H7 (cell line): ENCODE results near the gene SMOC1. TPM values are rescaled to one million over a fixed set of nuclear protein-coding genes. Genes with fewer than 3 reads are reported as not detected.

Experiments
- DNase-seq: peaks from one replicate; pipeline ENCODE4 v3.0.0; 2012
- H3K27me3 ChIP-seq: 2 replicates; pipeline ENCODE4 v1.6.0; 2011; ENCODE audit warnings: mild to moderate bottlenecking, low read length; ENCODE audit not compliant: control insufficient read depth, insufficient read depth
- H3K36me3 ChIP-seq: replicated peaks from 2 replicates; pipeline ENCODE4 v1.5.1; 2011; ENCODE audit warnings: low read length; ENCODE audit not compliant: control insufficient read depth, insufficient read depth
- H3K4me3 ChIP-seq: 2 replicates; pipeline ENCODE4 v1.5.1; 2011; ENCODE audit warnings: low read depth, mild to moderate bottlenecking, control low read depth, low read length, moderate library complexity; ENCODE audit not compliant: insufficient read depth
- total RNA-seq: library from RNA; depleted of rRNA; stranded (reverse); fragments of >200 nt; shearing (Covaris generic); gene quantifications from 2 replicates; pipeline ENCODE4 v1.2.3, GENCODE V29; 2014

Gene SMOC1
- total RNA-seq, 1 experiment from 2014 or later: 0.14 TPM

DNA sequence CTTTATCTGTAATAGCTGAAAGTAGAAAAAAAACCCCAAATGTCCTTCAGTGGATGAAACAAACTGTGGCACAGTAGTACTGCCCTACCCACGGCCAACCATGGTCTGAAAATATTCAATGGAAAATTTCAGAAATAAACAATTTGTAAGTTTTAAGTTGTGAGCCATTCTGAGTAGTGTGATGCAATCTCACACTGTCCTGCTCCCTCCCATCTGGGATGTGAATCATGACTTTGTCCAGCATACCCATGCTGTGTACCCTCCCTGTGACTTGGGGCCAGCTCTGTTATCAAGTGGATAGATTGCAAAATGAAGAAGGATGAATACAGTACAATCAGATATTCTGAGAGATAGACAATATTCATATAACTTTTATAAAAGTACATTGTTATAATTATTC is 106.2 kb downstream of the SMOC1 start:
- H3K4me3 ChIP-seq: no peak overlapping the region
- DNase-seq: no peak
- no peaks in the 10 kb centered on the region for H3K36me3 ChIP-seq
- H3K27me3 ChIP-seq: no peaks in the 10 kb centered on the region

DNA sequence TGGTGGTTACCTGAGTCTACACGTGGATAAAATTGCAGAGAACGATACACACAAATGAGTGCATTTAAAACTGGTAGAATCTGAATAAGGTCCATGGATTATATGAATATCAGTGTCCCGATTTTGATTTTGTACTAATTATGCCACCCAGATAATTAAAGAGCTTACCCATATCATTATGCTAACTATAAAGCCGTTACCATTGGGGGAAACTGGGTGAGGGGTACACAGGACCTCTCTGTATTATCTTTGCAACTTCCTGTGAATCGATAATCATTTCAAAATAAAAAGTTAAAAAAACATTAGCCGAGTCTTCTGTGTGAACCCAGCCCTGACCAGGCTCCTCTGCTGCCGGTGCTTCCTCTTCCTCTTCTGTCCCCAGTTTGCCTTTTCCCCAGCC is 107.1 kb downstream of the SMOC1 start:
- no peaks in the 10 kb centered on the region for H3K36me3 ChIP-seq
- H3K27me3 ChIP-seq: no peaks in the 10 kb centered on the region
- no peak for DNase-seq
- H3K4me3 ChIP-seq: no peak overlapping the region

DNA sequence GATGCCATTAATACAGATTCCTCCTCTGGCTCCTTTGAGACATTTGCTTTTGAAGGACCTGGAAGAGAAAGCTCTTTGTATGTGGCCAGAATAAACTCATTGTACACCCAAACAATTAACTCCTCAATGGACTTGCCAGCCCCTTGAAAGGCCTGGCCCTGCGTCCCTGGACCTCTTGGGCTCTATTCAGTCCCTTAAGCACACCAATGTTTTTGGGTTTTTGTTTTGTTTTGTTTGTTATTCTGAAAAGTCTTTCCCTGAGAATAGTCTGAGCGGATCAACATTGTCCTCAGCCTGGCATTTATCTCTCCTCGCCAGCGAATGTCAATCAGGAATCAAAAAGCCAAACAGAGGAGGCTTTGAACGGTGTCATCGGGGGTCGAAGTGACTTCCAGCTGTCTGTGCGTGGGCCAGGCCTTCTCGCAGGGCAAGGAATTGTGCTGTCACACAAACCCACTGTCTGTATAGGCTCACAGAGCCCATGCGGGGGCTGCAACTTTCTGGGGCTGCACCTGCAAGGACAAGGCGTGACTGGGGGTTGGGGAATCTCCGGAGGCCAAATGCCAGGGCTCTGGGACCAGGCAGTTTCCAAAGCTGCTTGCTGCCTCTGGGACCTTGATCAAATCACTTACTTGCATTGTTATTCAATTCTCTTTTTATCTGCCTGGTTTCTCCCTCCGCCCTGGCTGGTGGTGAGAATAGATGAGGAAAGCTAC is 108.3 kb downstream of the SMOC1 start:
- Histone ChIP-seq H3K4me3 (no peak overlapping the region), H3K27me3 (no peaks in the 10 kb centered on the region), H3K36me3 (no peaks in the 10 kb centered on the region)
- peak; percentile 51 for DNase-seq

DNA sequence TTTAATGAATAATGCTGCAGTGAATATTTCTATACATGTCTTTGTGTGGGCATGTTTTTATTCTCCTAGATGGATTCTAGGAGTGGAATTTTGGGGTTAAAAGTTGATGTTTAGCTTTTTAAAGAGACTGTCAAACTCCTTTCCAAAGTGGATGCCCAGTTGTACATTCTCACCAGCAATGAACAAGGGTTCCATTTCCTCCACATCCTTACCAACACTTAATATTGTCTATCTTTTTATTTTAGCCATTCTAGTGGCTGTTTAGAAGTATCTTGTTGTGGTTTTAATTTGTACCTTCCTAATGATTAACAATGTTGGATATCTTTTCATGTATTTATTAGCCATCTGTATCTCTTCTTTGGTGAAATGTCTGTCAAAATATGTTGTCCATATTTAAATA is 109.8 kb downstream of the SMOC1 start:
- H3K36me3 ChIP-seq: no peaks in the 10 kb centered on the region
- H3K4me3 ChIP-seq: no peak overlapping the region
- DNase-seq: no peak
- no peaks in the 10 kb centered on the region for H3K27me3 ChIP-seq

DNA sequence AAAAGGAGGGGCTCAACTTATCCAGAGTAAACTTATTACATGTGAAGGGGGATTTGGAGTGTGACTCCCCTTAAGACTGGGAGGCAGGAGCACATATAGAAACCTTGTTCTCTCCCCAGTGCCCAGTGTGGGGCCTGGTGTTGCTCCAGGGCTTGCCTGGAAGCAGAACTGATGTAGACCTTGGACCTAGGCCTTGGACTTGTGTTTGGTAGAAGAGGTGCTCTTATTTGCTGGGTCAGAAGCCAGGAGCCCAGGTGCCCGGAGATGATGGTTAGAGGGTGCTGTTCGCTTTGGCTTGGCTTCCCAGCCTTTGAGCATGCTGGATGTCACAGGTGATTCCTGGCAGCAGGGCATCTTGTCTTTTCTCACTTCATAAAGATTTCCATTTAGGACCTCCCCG is 110.4 kb downstream of the SMOC1 start:
- no peak overlapping the region for H3K4me3 ChIP-seq
- H3K27me3 ChIP-seq: no peaks in the 10 kb centered on the region
- no peak for DNase-seq
- H3K36me3 ChIP-seq: no peaks in the 10 kb centered on the region

DNA sequence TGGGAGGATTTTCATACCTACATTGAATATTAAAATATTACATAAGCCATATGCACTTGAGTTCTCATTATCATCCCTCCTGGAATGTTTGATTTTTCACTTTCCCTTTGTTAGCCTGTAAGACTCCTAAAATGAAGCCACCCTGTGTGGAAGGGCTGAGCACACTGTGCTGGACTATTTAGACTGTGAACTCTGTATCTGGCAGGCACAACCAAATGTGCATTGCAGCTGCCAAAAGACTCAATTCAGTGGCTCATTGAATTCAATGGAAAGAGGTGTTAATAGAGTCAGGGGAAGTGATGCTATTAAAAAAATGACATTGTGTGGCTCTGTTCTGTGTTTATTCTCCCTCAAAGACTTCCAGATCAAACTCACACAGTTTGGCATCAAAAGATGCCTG is 111.1 kb downstream of the SMOC1 start:
- H3K27me3 ChIP-seq: no peaks in the 10 kb centered on the region
- H3K4me3 ChIP-seq: no peak overlapping the region
- no peak for DNase-seq
- no peaks in the 10 kb centered on the region for H3K36me3 ChIP-seq

DNA sequence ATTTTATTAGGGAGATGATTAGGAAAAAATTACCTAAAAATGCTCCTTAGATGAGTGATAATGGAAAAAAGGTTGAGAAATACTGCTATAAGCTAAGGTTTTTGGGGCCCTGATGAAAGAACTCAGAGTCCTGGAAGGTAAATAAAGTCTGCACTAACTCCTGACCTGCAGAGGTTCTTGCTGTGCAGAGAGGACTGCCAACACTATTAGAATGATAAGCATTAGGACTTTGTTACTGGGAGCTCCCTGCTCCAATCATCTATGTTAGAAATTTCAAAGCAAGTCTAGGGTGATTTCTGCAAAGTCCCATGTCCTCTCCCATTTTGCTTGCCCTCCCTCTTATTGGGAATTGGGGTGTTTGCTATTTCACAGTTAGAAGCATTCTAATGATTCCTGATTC is 112.2 kb downstream of the SMOC1 start:
- no peak for DNase-seq
- Histone ChIP-seq H3K36me3 (no peaks in the 10 kb centered on the region), H3K4me3 (no peak overlapping the region), H3K27me3 (no peaks in the 10 kb centered on the region)

DNA sequence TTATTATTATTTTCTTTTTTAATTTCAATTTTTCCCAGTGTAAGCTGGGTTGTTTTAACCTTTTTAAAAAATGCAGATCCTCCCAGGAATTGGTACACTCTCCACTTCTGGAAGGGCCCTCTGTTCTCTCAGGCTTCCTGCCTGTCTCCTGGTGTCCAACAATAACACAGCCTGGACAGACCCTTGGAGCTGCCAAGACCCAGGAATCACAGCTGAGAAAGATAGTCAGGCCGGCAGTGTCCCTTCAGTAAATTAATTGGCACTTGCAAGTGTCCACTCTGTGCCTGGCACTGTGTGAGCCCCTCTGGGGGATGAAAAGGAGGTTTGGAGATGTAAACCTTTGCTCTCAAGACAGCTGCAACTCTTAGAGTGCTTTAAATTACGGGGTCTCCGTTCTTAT is 113.3 kb downstream of the SMOC1 start:
- Histone ChIP-seq H3K27me3 (no peaks in the 10 kb centered on the region), H3K36me3 (no peaks in the 10 kb centered on the region), H3K4me3 (no peak overlapping the region)
- DNase-seq: no peak

DNA sequence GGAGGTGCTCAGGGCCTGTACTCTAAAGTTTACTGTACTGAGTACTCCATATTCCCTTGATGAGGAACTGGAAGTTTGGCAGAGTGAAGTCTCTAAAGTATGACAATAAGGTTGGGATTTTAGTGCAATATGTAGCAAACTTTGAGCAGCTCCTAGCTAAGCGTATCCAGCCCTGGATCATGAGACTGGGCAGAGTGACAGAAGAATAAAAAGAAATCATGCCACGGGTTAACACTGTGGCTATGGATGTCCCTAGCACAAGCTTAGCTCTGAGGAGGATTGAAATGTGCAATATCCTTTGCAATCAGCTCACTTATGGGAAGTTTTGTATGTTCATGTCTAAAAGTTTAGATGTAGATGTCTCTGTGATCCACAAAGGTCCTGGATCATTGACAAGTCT is 114.1 kb downstream of the SMOC1 start:
- DNase-seq: no peak
- Histone ChIP-seq H3K4me3 (no peak overlapping the region), H3K36me3 (no peaks in the 10 kb centered on the region), H3K27me3 (no peaks in the 10 kb centered on the region)

DNA sequence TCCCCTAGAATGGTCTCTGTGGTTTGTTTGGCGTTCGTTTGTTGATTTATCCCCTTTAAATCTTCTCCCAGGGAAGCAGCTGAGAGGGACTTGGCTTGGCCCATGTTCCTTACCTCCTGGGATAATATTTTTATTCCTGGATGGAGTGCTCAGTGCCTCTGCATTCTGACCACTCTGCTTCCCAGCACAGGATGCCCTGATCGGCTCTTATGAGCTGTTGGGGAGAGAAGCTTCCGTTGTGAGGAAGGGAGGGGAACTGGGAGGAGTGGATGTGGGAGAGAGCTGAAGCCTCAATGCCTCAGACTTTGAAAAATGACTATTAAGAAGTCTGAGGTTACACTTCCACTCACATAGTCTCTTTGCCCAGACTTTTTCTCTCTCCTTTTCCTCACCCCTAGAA is 114.8 kb downstream of the SMOC1 start:
- DNase-seq: no peak
- H3K27me3 ChIP-seq: no peaks in the 10 kb centered on the region
- H3K36me3 ChIP-seq: no peaks in the 10 kb centered on the region
- no peak overlapping the region for H3K4me3 ChIP-seq

DNA sequence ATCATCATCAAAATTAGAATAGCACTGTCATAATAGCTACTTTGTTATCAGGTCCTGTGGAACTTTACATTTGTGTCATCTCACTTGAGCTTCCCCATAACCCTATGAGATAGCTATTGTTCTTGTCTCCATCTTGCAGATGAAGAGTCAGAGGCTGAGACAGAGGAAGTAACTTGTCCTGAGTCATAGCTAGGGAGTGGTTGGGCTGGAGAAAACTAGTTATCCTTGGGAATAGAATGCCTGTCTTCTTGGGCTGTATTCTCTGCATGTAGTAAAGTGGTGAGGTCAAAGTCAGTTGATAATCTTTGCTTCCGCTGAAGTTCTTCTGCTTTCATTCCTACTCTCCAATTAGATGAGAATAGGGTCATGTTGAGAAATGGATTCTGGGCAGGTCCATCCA is 117.0 kb downstream of the SMOC1 start:
- Histone ChIP-seq H3K36me3 (no peaks in the 10 kb centered on the region), H3K4me3 (no peak overlapping the region), H3K27me3 (no peaks in the 10 kb centered on the region)
- DNase-seq: no peak

DNA sequence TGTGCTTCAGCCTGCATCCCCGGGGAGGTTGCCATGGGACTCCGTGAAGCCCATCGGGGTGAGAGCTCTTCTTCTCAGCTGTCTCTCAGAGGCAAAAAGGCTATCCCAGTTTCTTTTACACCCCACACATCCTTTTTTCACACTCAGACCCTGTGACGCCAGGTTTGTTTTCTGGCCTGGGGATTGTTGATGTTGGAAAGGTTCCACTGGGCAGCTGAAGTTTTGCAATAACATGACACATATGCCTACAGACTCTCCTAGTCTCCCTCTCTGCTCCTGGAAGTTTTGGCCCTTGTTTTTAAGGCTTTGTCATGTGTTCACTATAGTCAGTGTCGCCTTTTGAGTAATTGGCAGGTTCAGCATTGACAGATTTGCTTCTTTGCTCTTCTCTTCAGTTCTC is 118.6 kb downstream of the SMOC1 start:
- H3K27me3 ChIP-seq: no peaks in the 10 kb centered on the region
- no peaks in the 10 kb centered on the region for H3K36me3 ChIP-seq
- no peak overlapping the region for H3K4me3 ChIP-seq
- DNase-seq: no peak

DNA sequence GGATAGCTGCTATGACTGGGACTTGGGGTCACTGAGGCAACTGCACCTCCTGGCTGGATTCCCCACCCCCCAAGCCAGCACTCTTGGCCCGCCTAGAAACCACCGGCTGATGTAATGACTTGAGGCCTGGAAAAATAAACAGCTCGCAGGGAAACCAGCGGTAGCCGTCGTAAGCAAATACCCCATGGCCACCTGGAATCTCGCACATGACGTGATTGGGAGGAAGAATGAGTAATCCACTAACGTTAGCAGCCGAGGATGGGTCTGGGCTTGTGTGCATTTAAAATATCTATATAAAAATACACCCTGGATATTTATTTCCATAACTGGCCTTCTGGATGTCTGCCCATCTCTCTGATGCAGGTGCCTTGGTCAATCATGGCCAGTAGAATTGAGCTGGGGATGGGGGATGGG is 120.1 kb downstream of the SMOC1 start:
- Histone ChIP-seq H3K27me3 (no peaks in the 10 kb centered on the region), H3K36me3 (no peaks in the 10 kb centered on the region), H3K4me3 (no peak overlapping the region)
- DNase-seq: no peak

DNA sequence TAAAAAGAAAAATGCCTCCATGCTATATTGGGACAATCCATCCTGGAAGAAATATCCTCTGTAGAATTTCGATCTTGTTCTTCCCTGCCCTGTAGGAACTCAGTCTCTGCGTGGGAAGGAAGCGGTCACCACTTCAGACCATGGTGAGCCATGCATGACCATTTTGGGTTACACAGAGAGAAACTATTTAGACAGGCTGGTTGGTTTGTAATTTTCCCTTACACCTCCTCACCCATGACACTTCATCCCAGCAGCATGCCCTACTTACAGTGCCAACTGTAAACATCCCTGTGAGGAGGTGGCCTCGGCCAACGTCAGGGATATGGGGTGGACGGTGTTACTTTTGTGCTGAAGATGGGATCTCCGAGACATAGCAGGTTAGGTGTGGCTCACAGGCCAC is 121.4 kb downstream of the SMOC1 start:
- no peak overlapping the region for H3K4me3 ChIP-seq
- H3K27me3 ChIP-seq: no peaks in the 10 kb centered on the region
- no peak for DNase-seq
- no peaks in the 10 kb centered on the region for H3K36me3 ChIP-seq

DNA sequence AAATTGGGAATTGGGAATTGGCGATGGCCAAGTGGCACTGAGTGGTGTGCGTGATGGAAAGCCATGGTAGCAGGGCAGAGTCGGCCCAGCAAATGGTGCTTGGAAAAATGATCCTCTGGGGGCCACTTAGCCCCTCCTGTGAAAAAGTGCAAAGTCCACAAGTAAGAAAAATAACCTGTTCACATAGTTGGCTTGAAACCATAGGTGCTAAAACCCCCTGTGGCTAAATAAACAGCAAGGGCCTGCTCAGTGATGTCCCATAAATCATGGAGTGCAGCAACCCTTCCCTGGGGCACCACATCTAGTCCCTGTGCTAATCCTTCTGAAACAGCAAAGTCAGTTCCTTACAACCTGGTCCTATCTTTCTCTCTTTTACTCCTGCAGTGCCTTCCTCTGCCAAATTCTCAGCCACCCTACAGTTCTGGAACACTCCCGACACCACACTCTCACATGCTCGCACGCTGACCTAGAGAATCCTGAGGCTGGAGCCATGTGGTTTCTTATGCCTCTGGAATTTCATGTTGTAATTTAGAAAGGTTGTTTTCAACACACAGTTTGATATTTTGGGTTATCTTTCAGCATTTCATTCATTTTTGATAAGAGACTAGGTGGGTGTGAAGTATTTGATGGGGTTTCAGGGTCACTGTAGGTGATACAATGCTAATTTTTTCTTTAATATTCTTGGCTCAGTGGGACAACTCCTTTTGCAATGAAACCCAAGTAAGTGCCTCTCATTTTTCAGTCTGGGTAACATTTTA is 123.6 kb downstream of the SMOC1 start:
- Histone ChIP-seq H3K4me3 (no peak overlapping the region), H3K36me3 (no peaks in the 10 kb centered on the region), H3K27me3 (no peaks in the 10 kb centered on the region)
- no peak for DNase-seq
